ENCODE data around the gene PHC3. TPM values are rescaled to one million over a fixed set of nuclear protein-coding genes. Genes with fewer than 3 reads are reported as not detected.

Gene PHC3
- total RNA-seq, 2 experiments from 2014 or later: 40.6 to 89.7 TPM

GRCh38 chr3:170062068-170062467, 119.5 kb downstream of the PHC3 start:
- no peaks in the 10 kb centered on the region for H3K9me2 ChIP-seq (ENCODE audit: insufficient read depth, low read length)
- no peaks in the 10 kb centered on the region for H3K9me3 ChIP-seq (ENCODE audit: low read length)
- H3K4me2 ChIP-seq (ENCODE audit: low read length): no peak overlapping the region
- no TSS peak for BruUV-seq (replicated peaks)
- POLR2A ChIA-PET: interaction anchor here (0.9 to 3.9 kb wide), 2 partner anchors 16 to 38 kb away, joined by 3 to 26 read pairs; no protein-coding TSS in a partner anchor
- intact Hi-C loops (cut with micrococcal nuclease; ENCODE audit: unreplicated experiment): no loop called here
- no peak overlapping the region for H3K4me3 ChIP-seq (ENCODE audit: low read depth, low read length, poor library complexity, severe bottlenecking)
- peaks cover 45% of the 10 kb centered on the region for H3K36me3 ChIP-seq (ENCODE audit: insufficient read depth, low read length)
- no peak for DNase-seq (ENCODE audit: low spot score)
- no peak overlapping the region for H2AFZ ChIP-seq (ENCODE audit: low read length)
- no peak overlapping the region for H3K27ac ChIP-seq (ENCODE audit: low read depth, low read length, poor library complexity, severe bottlenecking)
- no peaks in the 10 kb centered on the region for H4K20me1 ChIP-seq (ENCODE audit: insufficient read depth, low read length)
- peaks cover 64% of the 10 kb centered on the region; the same call in 1 of the 2 replicates for H3K79me2 ChIP-seq (ENCODE audit: insufficient read depth, low read depth, low read length)
- TF ChIP-seq EZH2phosphoT487 (IDR thresholded peaks at IDR 0.05; ENCODE audit: borderline replicate concordance, low read depth, low read length): no peak
- TF ChIP-seq, protein P1, sequence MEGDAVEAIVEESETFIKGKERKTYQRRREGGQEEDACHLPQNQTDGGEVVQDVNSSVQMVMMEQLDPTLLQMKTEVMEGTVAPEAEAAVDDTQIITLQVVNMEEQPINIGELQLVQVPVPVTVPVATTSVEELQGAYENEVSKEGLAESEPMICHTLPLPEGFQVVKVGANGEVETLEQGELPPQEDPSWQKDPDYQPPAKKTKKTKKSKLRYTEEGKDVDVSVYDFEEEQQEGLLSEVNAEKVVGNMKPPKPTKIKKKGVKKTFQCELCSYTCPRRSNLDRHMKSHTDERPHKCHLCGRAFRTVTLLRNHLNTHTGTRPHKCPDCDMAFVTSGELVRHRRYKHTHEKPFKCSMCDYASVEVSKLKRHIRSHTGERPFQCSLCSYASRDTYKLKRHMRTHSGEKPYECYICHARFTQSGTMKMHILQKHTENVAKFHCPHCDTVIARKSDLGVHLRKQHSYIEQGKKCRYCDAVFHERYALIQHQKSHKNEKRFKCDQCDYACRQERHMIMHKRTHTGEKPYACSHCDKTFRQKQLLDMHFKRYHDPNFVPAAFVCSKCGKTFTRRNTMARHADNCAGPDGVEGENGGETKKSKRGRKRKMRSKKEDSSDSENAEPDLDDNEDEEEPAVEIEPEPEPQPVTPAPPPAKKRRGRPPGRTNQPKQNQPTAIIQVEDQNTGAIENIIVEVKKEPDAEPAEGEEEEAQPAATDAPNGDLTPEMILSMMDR (conservative IDR thresholded peaks at IDR 0.05; ENCODE audit: low read length): no peak
- CTCF ChIA-PET (ENCODE audit: unreplicated experiment): no interaction called here
- peaks cover 63% of the 10 kb centered on the region for H3K4me1 ChIP-seq (ENCODE audit: insufficient read depth, low read length, poor library complexity, severe bottlenecking)

DNA sequence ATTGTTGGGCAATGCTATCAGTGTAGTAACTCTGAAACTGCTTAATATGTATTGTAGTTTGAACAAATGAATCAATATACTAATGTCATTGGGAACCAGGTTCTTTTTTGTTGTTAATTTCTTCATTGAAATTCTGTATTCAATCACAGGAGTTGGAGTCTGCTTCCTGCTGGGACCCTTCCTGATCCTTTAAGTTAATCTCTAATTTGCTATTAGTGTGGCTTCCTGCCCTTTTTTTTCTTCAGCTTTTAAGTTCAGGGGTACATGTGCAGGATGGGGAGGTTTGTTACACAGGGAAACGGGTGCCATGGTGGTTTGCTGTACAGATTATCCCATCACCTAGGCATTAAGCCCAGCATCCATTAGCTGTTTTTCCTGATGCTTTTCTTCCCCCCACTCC, 122.1 kb downstream of the PHC3 start:
- no peak for DNase-seq (ENCODE audit: low spot score)
- Histone ChIP-seq H4K20me1 (ENCODE audit: insufficient read depth, low read length) (no peaks in the 10 kb centered on the region), H3K9me2 (ENCODE audit: insufficient read depth, low read length) (no peaks in the 10 kb centered on the region), H3K4me1 (ENCODE audit: insufficient read depth, low read length, poor library complexity, severe bottlenecking) (peaks cover 82% of the 10 kb centered on the region), H3K4me2 (ENCODE audit: low read length) (peak overlapping the region; percentile 94), H3K79me2 (ENCODE audit: insufficient read depth, low read depth, low read length) (peaks cover 71% of the 10 kb centered on the region; the same call in 1 of the 2 replicates), H3K4me3 (ENCODE audit: low read depth, low read length, poor library complexity, severe bottlenecking) (peak overlapping the region; percentile 19), H3K27ac (ENCODE audit: low read depth, low read length, poor library complexity, severe bottlenecking) (peak overlapping the region; percentile 98), H2AFZ (ENCODE audit: low read length) (no peak overlapping the region), H3K9me3 (ENCODE audit: low read length) (no peaks in the 10 kb centered on the region), H3K36me3 (ENCODE audit: insufficient read depth, low read length) (peaks cover 24% of the 10 kb centered on the region)
- TF ChIP-seq, protein P1 (conservative IDR thresholded peaks at IDR 0.05; ENCODE audit: low read length): no peak
- no peak for TF ChIP-seq EZH2phosphoT487 (IDR thresholded peaks at IDR 0.05; ENCODE audit: borderline replicate concordance, low read depth, low read length)
- ChIA-PET CTCF (ENCODE audit: unreplicated experiment) (no interaction called here), POLR2A (interaction anchor here (0.7 to 8.3 kb wide), 9 partner anchors 9 to 130 kb away, joined by 3 to 143 read pairs (median 7); partner anchors contain the start of gene SEC62)
- intact Hi-C loops (cut with micrococcal nuclease; ENCODE audit: unreplicated experiment): loop anchor here (2.0 kb wide), 1 partner anchor 121 kb away; the partner anchor contains the start of gene PHC3
- BruUV-seq (replicated peaks): no TSS peak

GRCh38 chr3:170058127-170058526, 123.4 kb downstream of the PHC3 start:
- peak overlapping the region; percentile 66 for H3K4me3 ChIP-seq (ENCODE audit: low read depth, low read length, poor library complexity, severe bottlenecking)
- TF ChIP-seq, protein P1 (conservative IDR thresholded peaks at IDR 0.05; ENCODE audit: low read length): peak; percentile 52; the same call in 1 of the 2 replicates
- TF ChIP-seq EZH2phosphoT487 (IDR thresholded peaks at IDR 0.05; ENCODE audit: borderline replicate concordance, low read depth, low read length): no peak
- H3K4me1 ChIP-seq (ENCODE audit: insufficient read depth, low read length, poor library complexity, severe bottlenecking): peaks cover 82% of the 10 kb centered on the region
- H3K27ac ChIP-seq (ENCODE audit: low read depth, low read length, poor library complexity, severe bottlenecking): peak overlapping the region; percentile 98
- H3K9me3 ChIP-seq (ENCODE audit: low read length): no peaks in the 10 kb centered on the region
- no peaks in the 10 kb centered on the region for H3K9me2 ChIP-seq (ENCODE audit: insufficient read depth, low read length)
- ChIA-PET CTCF (ENCODE audit: unreplicated experiment) (interaction anchor here (0.6 to 1.9 kb wide), 6 partner anchors 15 to 294 kb away, joined by 3 to 6 read pairs (median 4); no protein-coding TSS in a partner anchor), POLR2A (interaction anchor here (0.5 to 8.3 kb wide), 38 partner anchors 8 to 306 kb away, joined by 3 to 143 read pairs (median 4); partner anchors contain the start of genes GPR160, MYNN, PHC3 and SEC62)
- H3K36me3 ChIP-seq (ENCODE audit: insufficient read depth, low read length): peaks cover 24% of the 10 kb centered on the region
- intact Hi-C loops (cut with micrococcal nuclease; ENCODE audit: unreplicated experiment): loop anchor here (2.0 kb wide), 1 partner anchor 123 kb away; the partner anchor contains the start of gene PHC3
- no peak overlapping the region; the same call in 1 of the 2 replicates for H2AFZ ChIP-seq (ENCODE audit: low read length)
- DNase-seq (ENCODE audit: low spot score): peak; percentile 75
- BruUV-seq (replicated peaks): no TSS peak
- no peaks in the 10 kb centered on the region for H4K20me1 ChIP-seq (ENCODE audit: insufficient read depth, low read length)
- peaks cover 80% of the 10 kb centered on the region for H3K79me2 ChIP-seq (ENCODE audit: insufficient read depth, low read depth, low read length)
- peak overlapping the region; percentile 94 for H3K4me2 ChIP-seq (ENCODE audit: low read length)

Data from OCI-LY7 (cell line).